ENCODE data around the gene ZNF770.

The ZNF770 gene

GRCh38 chr15:34988027-34988902 lies at the start of gene ZNF770:
Gene ZNF770, minus strand, starts transcription at chr15:34988287. Its CDS starts 4,853 bp downstream, at chr15:34983434.
- Histone ChIP-seq H3K36me3 (ENCODE audit: control insufficient read depth, insufficient read depth, low read length) (peaks cover 29% of the 10 kb centered on the region), H3K4me3 (ENCODE audit: low read depth, low read length) (peak within 1 kb of the TSS; percentile 95), H3K9me3 (ENCODE audit: control insufficient read depth, insufficient read depth, low read depth, low read length) (no peaks in the 10 kb centered on the region), H3K27ac (ENCODE audit: low read depth, low read length) (peak within 1 kb of the TSS; percentile 92), H3K4me1 (ENCODE audit: control insufficient read depth, insufficient read depth, low read length) (peaks cover 19% of the 10 kb centered on the region; the same call in 1 of the 2 replicates), H3K9ac (ENCODE audit: low read length) (peak within 1 kb of the TSS; percentile 96), H3K27me3 (ENCODE audit: control insufficient read depth, insufficient read depth, low read length) (no peaks in the 10 kb centered on the region)

- H3K4me3 ChIP-seq (ENCODE audit: low read depth, low read length) = no peak overlapping the region
- no peak overlapping the region for H3K9ac ChIP-seq (ENCODE audit: low read length)
- H3K27ac ChIP-seq (ENCODE audit: low read depth, low read length) = no peak overlapping the region
- H3K27me3 ChIP-seq (ENCODE audit: control insufficient read depth, insufficient read depth, low read length) = no peaks in the 10 kb centered on the region
- peaks cover 11% of the 10 kb centered on the region for H3K4me1 ChIP-seq (ENCODE audit: control insufficient read depth, insufficient read depth, low read length)
- H3K9me3 ChIP-seq (ENCODE audit: control insufficient read depth, insufficient read depth, low read depth, low read length) = no peaks in the 10 kb centered on the region
- H3K36me3 ChIP-seq (ENCODE audit: control insufficient read depth, insufficient read depth, low read length) = no peaks in the 10 kb centered on the region
Observed at GRCh38 chr15:35028235-35028984, 40.3 kb upstream of the ZNF770 start.

GRCh38 chr15:35023804-35024203 lies 35.7 kb upstream of the ZNF770 start:
- H3K4me3 ChIP-seq (ENCODE audit: low read depth, low read length) = no peak overlapping the region
- peaks cover 8% of the 10 kb centered on the region; the same call in 1 of the 2 replicates for H3K9me3 ChIP-seq (ENCODE audit: control insufficient read depth, insufficient read depth, low read depth, low read length)
- H3K4me1 ChIP-seq (ENCODE audit: control insufficient read depth, insufficient read depth, low read length) = peaks cover 15% of the 10 kb centered on the region
- H3K27me3 ChIP-seq (ENCODE audit: control insufficient read depth, insufficient read depth, low read length) = no peaks in the 10 kb centered on the region
- H3K27ac ChIP-seq (ENCODE audit: low read depth, low read length) = no peak overlapping the region
- no peaks in the 10 kb centered on the region for H3K36me3 ChIP-seq (ENCODE audit: control insufficient read depth, insufficient read depth, low read length)
- no peak overlapping the region for H3K9ac ChIP-seq (ENCODE audit: low read length)

GRCh38 chr15:35020974-35021373 lies 32.9 kb upstream of the ZNF770 start:
- Histone ChIP-seq H3K4me3 (ENCODE audit: low read depth, low read length) (no peak overlapping the region), H3K9me3 (ENCODE audit: control insufficient read depth, insufficient read depth, low read depth, low read length) (peaks cover 8% of the 10 kb centered on the region; the same call in 1 of the 2 replicates), H3K9ac (ENCODE audit: low read length) (no peak overlapping the region), H3K27me3 (ENCODE audit: control insufficient read depth, insufficient read depth, low read length) (no peaks in the 10 kb centered on the region), H3K27ac (ENCODE audit: low read depth, low read length) (peak overlapping the region; percentile 54), H3K4me1 (ENCODE audit: control insufficient read depth, insufficient read depth, low read length) (peaks cover 17% of the 10 kb centered on the region), H3K36me3 (ENCODE audit: control insufficient read depth, insufficient read depth, low read length) (no peaks in the 10 kb centered on the region)

GRCh38 chr15:35019404-35020327 lies 31.6 kb upstream of the ZNF770 start:
- peak overlapping the region; percentile 54; the same call in 1 of the 2 replicates for H3K27ac ChIP-seq (ENCODE audit: low read depth, low read length)
- peak overlapping the region; percentile 20 for H3K9ac ChIP-seq (ENCODE audit: low read length)
- H3K27me3 ChIP-seq (ENCODE audit: control insufficient read depth, insufficient read depth, low read length) = no peaks in the 10 kb centered on the region
- H3K36me3 ChIP-seq (ENCODE audit: control insufficient read depth, insufficient read depth, low read length) = no peaks in the 10 kb centered on the region
- H3K4me1 ChIP-seq (ENCODE audit: control insufficient read depth, insufficient read depth, low read length) = peaks cover 17% of the 10 kb centered on the region
- peaks cover 8% of the 10 kb centered on the region; the same call in 1 of the 2 replicates for H3K9me3 ChIP-seq (ENCODE audit: control insufficient read depth, insufficient read depth, low read depth, low read length)
- peak overlapping the region; percentile 16; the same call in 1 of the 2 replicates for H3K4me3 ChIP-seq (ENCODE audit: low read depth, low read length)

- Histone ChIP-seq H3K27me3 (ENCODE audit: control insufficient read depth, insufficient read depth, low read length) (no peaks in the 10 kb centered on the region), H3K4me3 (ENCODE audit: low read depth, low read length) (no peak overlapping the region), H3K36me3 (ENCODE audit: control insufficient read depth, insufficient read depth, low read length) (no peaks in the 10 kb centered on the region), H3K27ac (ENCODE audit: low read depth, low read length) (no peak overlapping the region), H3K9me3 (ENCODE audit: control insufficient read depth, insufficient read depth, low read depth, low read length) (no peaks in the 10 kb centered on the region), H3K9ac (ENCODE audit: low read length) (no peak overlapping the region), H3K4me1 (ENCODE audit: control insufficient read depth, insufficient read depth, low read length) (peaks cover 5% of the 10 kb centered on the region)
Observed at GRCh38 chr15:35014241-35014640, 26.2 kb upstream of the ZNF770 start.

- Histone ChIP-seq H3K9me3 (ENCODE audit: control insufficient read depth, insufficient read depth, low read depth, low read length) (no peaks in the 10 kb centered on the region), H3K4me1 (ENCODE audit: control insufficient read depth, insufficient read depth, low read length) (no peaks in the 10 kb centered on the region), H3K27ac (ENCODE audit: low read depth, low read length) (no peak overlapping the region), H3K27me3 (ENCODE audit: control insufficient read depth, insufficient read depth, low read length) (no peaks in the 10 kb centered on the region), H3K9ac (ENCODE audit: low read length) (no peak overlapping the region), H3K4me3 (ENCODE audit: low read depth, low read length) (no peak overlapping the region), H3K36me3 (ENCODE audit: control insufficient read depth, insufficient read depth, low read length) (no peaks in the 10 kb centered on the region)
Observed at GRCh38 chr15:35013370-35013769, 25.3 kb upstream of the ZNF770 start.

GRCh38 chr15:35007397-35007796 lies 19.3 kb upstream of the ZNF770 start:
- Histone ChIP-seq H3K27ac (ENCODE audit: low read depth, low read length) (no peak overlapping the region), H3K4me1 (ENCODE audit: control insufficient read depth, insufficient read depth, low read length) (no peaks in the 10 kb centered on the region), H3K9ac (ENCODE audit: low read length) (no peak overlapping the region), H3K9me3 (ENCODE audit: control insufficient read depth, insufficient read depth, low read depth, low read length) (no peaks in the 10 kb centered on the region), H3K27me3 (ENCODE audit: control insufficient read depth, insufficient read depth, low read length) (no peaks in the 10 kb centered on the region), H3K4me3 (ENCODE audit: low read depth, low read length) (no peak overlapping the region), H3K36me3 (ENCODE audit: control insufficient read depth, insufficient read depth, low read length) (no peaks in the 10 kb centered on the region)

- Histone ChIP-seq H3K4me3 (ENCODE audit: low read depth, low read length) (no peak overlapping the region), H3K9ac (ENCODE audit: low read length) (no peak overlapping the region), H3K27me3 (ENCODE audit: control insufficient read depth, insufficient read depth, low read length) (no peaks in the 10 kb centered on the region), H3K27ac (ENCODE audit: low read depth, low read length) (no peak overlapping the region), H3K4me1 (ENCODE audit: control insufficient read depth, insufficient read depth, low read length) (no peaks in the 10 kb centered on the region), H3K36me3 (ENCODE audit: control insufficient read depth, insufficient read depth, low read length) (no peaks in the 10 kb centered on the region), H3K9me3 (ENCODE audit: control insufficient read depth, insufficient read depth, low read depth, low read length) (no peaks in the 10 kb centered on the region)
Observed at GRCh38 chr15:35005933-35006332, 17.8 kb upstream of the ZNF770 start.

GRCh38 chr15:35003928-35004327 lies 15.8 kb upstream of the ZNF770 start:
- Histone ChIP-seq H3K36me3 (ENCODE audit: control insufficient read depth, insufficient read depth, low read length) (no peaks in the 10 kb centered on the region), H3K27ac (ENCODE audit: low read depth, low read length) (no peak overlapping the region), H3K9me3 (ENCODE audit: control insufficient read depth, insufficient read depth, low read depth, low read length) (no peaks in the 10 kb centered on the region), H3K4me3 (ENCODE audit: low read depth, low read length) (no peak overlapping the region), H3K27me3 (ENCODE audit: control insufficient read depth, insufficient read depth, low read length) (no peaks in the 10 kb centered on the region), H3K9ac (ENCODE audit: low read length) (no peak overlapping the region), H3K4me1 (ENCODE audit: control insufficient read depth, insufficient read depth, low read length) (peaks cover 4% of the 10 kb centered on the region)
